Tibial nerve (tissue), 4 donors: Measurements from ENCODE around the gene HSP90AB1. TPM values are rescaled to one million over a fixed set of nuclear protein-coding genes. Genes with fewer than 3 reads are reported as not detected.

Experiments used
- DNase-seq, 2 donors: peaks; one replicate each; pipeline ENCODE4 v3.0.0-alpha.2; 2019; ENCODE audit warnings: low spot score in 2 of 2
- H3K27ac ChIP-seq, 4 donors: fragments of 200-600 bp; sonication (generic) in 3 of 4; one replicate each; pipeline ENCODE4 v1.5.1; 2017 to 2019; ENCODE audit warnings: mild to moderate bottlenecking in 1 of 4
- H3K27me3 ChIP-seq, 2 donors: fragments of 200-600 bp; sonication (generic) in 1 of 2; one replicate each; pipeline versions ENCODE4 v1.5.1 to v1.6.0; 2017 to 2019
- H3K36me3 ChIP-seq, 3 donors: fragments of 200-600 bp; sonication (generic); one replicate each; pipeline ENCODE4 v1.5.1; 2018 to 2019
- H3K4me1 ChIP-seq, 4 donors: fragments of 200-600 bp; sonication (generic) in 3 of 4; one replicate each; pipeline ENCODE4 v1.5.1; 2017 to 2019
- H3K4me3 ChIP-seq, 4 donors: fragments of 200-600 bp; sonication (generic) in 3 of 4; one replicate each; pipeline ENCODE4 v1.5.1; 2017 to 2019; ENCODE audit warnings: mild to moderate bottlenecking in 1 of 4, moderate library complexity in 1 of 4
- H3K9me3 ChIP-seq, 4 donors: fragments of 200-600 bp; sonication (generic) in 3 of 4; one replicate each; pipeline ENCODE4 v1.5.1; 2017 to 2019
- EP300 ChIP-seq, 2 donors: sonication (generic); formaldehyde crosslinking; IDR thresholded peaks; one replicate each; pipeline ENCODE4 v1.6.1; 2017; ENCODE audit warnings: antibody characterized with exemption in 2 of 2, mild to moderate bottlenecking in 1 of 2
- POLR2A ChIP-seq, 2 donors: fragments of 450-650 bp; IDR thresholded peaks; one replicate each; pipeline ENCODE4 v1.6.1; 2017; ENCODE audit warnings: antibody characterized with exemption in 2 of 2, mild to moderate bottlenecking in 2 of 2, moderate library complexity in 2 of 2
- WGBS, 2 donors: methylation state at CpG; one replicate each; pipeline ENCODE4 v1.1.5; 2018; 5-methylcytosine and 5-hydroxymethylcytosine counted together
- total RNA-seq, 4 donors: library from RNA; depleted of rRNA; stranded (reverse); fragments of >200 nt; gene quantifications; one replicate each; pipeline ENCODE4 v1.1.0, GENCODE V29; 2016
- TF ChIP-seq, protein P1 (sequence below), 5 experiments: fragments of 200-600 bp in 3 of 5; fragments of 450-650 bp in 2 of 5; sonication (generic) in 3 of 5; IDR thresholded peaks; one replicate each; pipeline ENCODE4 v1.5.1; 2016 to 2019; ENCODE audit warnings: antibody characterized with exemption in 5 of 5, mild to moderate bottlenecking in 3 of 5, moderate library complexity in 2 of 5

Gene HSP90AB1
- total RNA-seq, 4 donors from 2014 or later, result 485 to 580 (median 543) TPM

DNA sequence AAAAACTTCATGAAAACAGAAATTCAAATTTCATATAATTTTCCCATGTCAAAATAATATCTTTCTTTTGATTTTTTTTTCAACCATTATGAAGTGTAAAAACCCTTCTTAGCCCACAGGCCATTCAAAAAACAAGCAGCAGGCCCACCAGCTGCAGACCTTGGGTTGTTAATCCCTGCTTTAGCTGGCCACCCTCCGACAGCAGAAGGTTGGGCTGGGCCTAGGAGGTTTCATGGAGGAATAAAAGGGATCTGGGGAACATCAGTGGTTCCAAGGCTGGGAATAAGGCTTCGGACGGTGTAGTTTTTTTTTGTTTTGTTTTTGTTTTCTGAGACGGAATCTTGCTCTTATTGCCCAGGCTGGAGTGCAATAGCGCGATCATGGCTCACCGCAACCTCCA is 3.6 kb upstream of the HSP90AB1 start:
- TF ChIP-seq, protein P1, sequence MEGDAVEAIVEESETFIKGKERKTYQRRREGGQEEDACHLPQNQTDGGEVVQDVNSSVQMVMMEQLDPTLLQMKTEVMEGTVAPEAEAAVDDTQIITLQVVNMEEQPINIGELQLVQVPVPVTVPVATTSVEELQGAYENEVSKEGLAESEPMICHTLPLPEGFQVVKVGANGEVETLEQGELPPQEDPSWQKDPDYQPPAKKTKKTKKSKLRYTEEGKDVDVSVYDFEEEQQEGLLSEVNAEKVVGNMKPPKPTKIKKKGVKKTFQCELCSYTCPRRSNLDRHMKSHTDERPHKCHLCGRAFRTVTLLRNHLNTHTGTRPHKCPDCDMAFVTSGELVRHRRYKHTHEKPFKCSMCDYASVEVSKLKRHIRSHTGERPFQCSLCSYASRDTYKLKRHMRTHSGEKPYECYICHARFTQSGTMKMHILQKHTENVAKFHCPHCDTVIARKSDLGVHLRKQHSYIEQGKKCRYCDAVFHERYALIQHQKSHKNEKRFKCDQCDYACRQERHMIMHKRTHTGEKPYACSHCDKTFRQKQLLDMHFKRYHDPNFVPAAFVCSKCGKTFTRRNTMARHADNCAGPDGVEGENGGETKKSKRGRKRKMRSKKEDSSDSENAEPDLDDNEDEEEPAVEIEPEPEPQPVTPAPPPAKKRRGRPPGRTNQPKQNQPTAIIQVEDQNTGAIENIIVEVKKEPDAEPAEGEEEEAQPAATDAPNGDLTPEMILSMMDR (IDR thresholded peaks at IDR 0.05), result no peak
- no peak for TF ChIP-seq EP300 (IDR thresholded peaks at IDR 0.05)
- no peak for TF ChIP-seq POLR2A (IDR thresholded peaks at IDR 0.05)
- Histone ChIP-seq H3K27me3 (no peaks in the 10 kb centered on the region), H3K27ac (no peak overlapping the region), H3K4me3 (no peak overlapping the region), H3K9me3 (no peaks in the 10 kb centered on the region), H3K4me1 (peaks cover 0 to 14% (median 8%) of the 10 kb centered on the region in 4 donors), H3K36me3 (no peaks in the 10 kb centered on the region)
- no peak for DNase-seq
- 81 to 87% methylated on average over 7 of the region's 7 CpGs for WGBS, 2 donors

DNA sequence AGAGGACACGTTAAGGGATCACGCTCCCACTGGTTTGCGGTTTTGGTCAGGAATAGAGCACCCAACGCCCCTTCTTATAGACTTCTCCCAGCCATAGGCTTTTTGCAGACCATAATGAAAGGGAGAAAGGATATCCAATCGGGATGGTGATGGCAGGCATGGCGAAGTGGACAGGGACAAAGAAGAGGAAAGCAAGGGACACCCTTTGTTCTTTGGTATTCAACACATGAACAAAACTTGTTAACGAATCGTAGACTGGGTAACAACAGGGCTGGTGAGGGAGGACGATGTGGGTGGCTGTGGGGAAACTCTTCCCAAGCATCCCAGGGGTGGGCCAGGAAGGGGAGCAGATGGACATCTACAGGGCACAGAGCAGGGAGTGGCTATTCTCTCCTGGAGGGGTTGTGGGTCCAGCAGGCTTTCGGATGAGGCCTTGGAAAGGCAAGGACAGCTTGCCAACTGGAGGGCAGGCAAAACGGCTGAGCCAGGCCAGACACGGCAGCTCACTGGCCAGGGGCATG is 1.4 kb upstream of the HSP90AB1 start:
- Histone ChIP-seq H3K27me3 (no peaks in the 10 kb centered on the region), H3K4me1 (peaks cover 0 to 34% (median 18%) of the 10 kb centered on the region in 4 donors), H3K36me3 (peaks cover 0 to 18% (median 0%) of the 10 kb centered on the region in 3 donors), H3K4me3 (peak overlapping the region; percentile 73 to 95 (median 84)), H3K27ac (peak overlapping the region; percentile 95 to 100 (median 98)), H3K9me3 (no peaks in the 10 kb centered on the region)
- TF ChIP-seq, protein P1 (IDR thresholded peaks at IDR 0.05), result no peak
- no peak for TF ChIP-seq POLR2A (IDR thresholded peaks at IDR 0.05)
- no peak for TF ChIP-seq EP300 (IDR thresholded peaks at IDR 0.05)
- no peak for DNase-seq
- WGBS, 2 donors, result 63 to 64% methylated on average over 12 of the region's 12 CpGs

DNA sequence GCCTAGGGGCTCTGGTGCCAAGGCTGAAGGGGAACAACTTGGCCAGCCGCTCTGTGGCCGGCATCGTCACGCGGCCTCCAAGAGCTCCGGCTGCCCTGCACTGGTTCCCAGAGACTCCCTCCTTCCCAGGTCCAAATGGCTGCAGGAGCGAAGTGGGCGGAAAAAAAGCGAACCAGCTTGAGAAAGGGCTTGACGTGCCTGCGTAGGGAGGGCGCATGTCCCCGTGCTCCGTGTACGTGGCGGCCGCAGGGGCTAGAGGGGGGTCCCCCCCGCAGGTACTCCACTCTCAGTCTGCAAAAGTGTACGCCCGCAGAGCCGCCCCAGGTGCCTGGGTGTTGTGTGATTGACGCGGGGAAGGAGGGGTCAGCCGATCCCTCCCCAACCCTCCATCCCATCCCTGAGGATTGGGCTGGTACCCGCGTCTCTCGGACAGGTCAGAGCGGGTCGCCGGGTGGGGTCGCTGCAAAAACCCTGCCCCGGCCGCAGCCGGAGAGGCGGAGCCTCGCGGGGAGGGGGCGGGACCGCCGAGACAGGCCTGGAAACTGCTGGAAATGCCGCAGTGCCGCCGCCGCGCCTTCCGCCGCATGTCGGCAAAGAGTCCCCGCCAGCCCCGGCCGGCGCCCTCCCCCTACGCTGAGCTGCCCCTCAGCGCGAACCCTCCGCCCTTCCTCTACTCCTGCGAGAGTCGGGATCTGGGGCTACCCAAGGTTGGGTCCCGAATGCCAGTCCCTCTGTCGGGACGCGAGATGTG is 814 bp upstream of the HSP90AB1 start:
- TF ChIP-seq POLR2A (IDR thresholded peaks at IDR 0.05), result peak in 1 of 2 donors; percentile 86
- TF ChIP-seq, protein P1 (IDR thresholded peaks at IDR 0.05), result peak in 4 of 5 experiments; percentile 6 to 49 (median 26)
- peak; percentile 85 to 92 for TF ChIP-seq EP300 (IDR thresholded peaks at IDR 0.05)
- H3K27ac ChIP-seq, result peak overlapping the region; percentile 95 to 100 (median 98)
- H3K36me3 ChIP-seq, result peaks cover 0 to 25% (median 3%) of the 10 kb centered on the region in 3 donors
- H3K4me3 ChIP-seq, result peak overlapping the region; percentile 73 to 95 (median 84)
- peaks cover 0 to 40% (median 18%) of the 10 kb centered on the region in 4 donors for H3K4me1 ChIP-seq
- no peaks in the 10 kb centered on the region for H3K9me3 ChIP-seq
- DNase-seq, result peak; percentile 75 to 81
- no peaks in the 10 kb centered on the region for H3K27me3 ChIP-seq
- 0 to 1% methylated on average over 23 to 27 of the region's 62 CpGs for WGBS, 2 donors

GRCh38 chr6:44247338-44248302 is 719 bp downstream of the HSP90AB1 start:
- H3K27me3 ChIP-seq, result no peaks in the 10 kb centered on the region
- H3K9me3 ChIP-seq, result no peaks in the 10 kb centered on the region
- peaks cover 0 to 47% (median 18%) of the 10 kb centered on the region in 4 donors for H3K4me1 ChIP-seq
- peak overlapping the region; percentile 73 to 95 (median 84) for H3K4me3 ChIP-seq
- 0% methylated on average over 44 to 46 of the region's 52 CpGs for WGBS, 2 donors
- DNase-seq, result peak; percentile 64 to 75
- peak; percentile 78 to 96 for TF ChIP-seq EP300 (IDR thresholded peaks at IDR 0.05)
- TF ChIP-seq POLR2A (IDR thresholded peaks at IDR 0.05), result peak in 1 of 2 donors; percentile 12
- TF ChIP-seq, protein P1 (IDR thresholded peaks at IDR 0.05), result no peak
- peak overlapping the region; percentile 95 to 100 (median 98) for H3K27ac ChIP-seq
- peaks cover 6 to 40% (median 13%) of the 10 kb centered on the region in 3 donors for H3K36me3 ChIP-seq
